ENCODE measurements around the gene TTYH1.

TTYH1 gene

GRCh38 chr19:54454781-54455675 lies 39.8 kb downstream of the TTYH1 start:
- TF ChIP-seq CTCF (IDR thresholded peaks at IDR 0.05) = no peak
- H3K27me3 ChIP-seq = no peaks in the 10 kb centered on the region
- no peak overlapping the region for H3K27ac ChIP-seq
- no peaks in the 10 kb centered on the region for H3K9me3 ChIP-seq
- peaks cover 13 to 17% of the 10 kb centered on the region in 2 experiments for H3K4me1 ChIP-seq (ENCODE audit: control insufficient read depth in 1 of 2, insufficient read depth in 1 of 2, low read depth in 1 of 2, low read length in 1 of 2)
- H3K4me3 ChIP-seq (ENCODE audit: low read depth in 1 of 2, low read length in 1 of 2) = no peak overlapping the region
- peaks cover 91% of the 10 kb centered on the region for H3K36me3 ChIP-seq

GRCh38 chr19:54455786-54456422 lies 40.6 kb downstream of the TTYH1 start:
- H3K27me3 ChIP-seq = no peaks in the 10 kb centered on the region

GRCh38 chr19:54456423-54457373 lies 41.4 kb downstream of the TTYH1 start:
- no peak for TF ChIP-seq CTCF (IDR thresholded peaks at IDR 0.05)
- H3K4me1 ChIP-seq (ENCODE audit: control insufficient read depth in 1 of 2, insufficient read depth in 1 of 2, low read depth in 1 of 2, low read length in 1 of 2) = no peaks in the 10 kb centered on the region

More at GRCh38 chr19:54455786-54456422, 40.6 kb downstream of the TTYH1 start:
- Histone ChIP-seq H3K4me1 (ENCODE audit: control insufficient read depth in 1 of 2, insufficient read depth in 1 of 2, low read depth in 1 of 2, low read length in 1 of 2) (peaks cover 5 to 8% of the 10 kb centered on the region in 2 experiments), H3K9me3 (no peaks in the 10 kb centered on the region), H3K36me3 (peaks cover 100% of the 10 kb centered on the region), H3K4me3 (ENCODE audit: low read depth in 1 of 2, low read length in 1 of 2) (no peak overlapping the region), H3K27ac (no peak overlapping the region)
- TF ChIP-seq CTCF (IDR thresholded peaks at IDR 0.05) = no peak

GRCh38 chr19:54457773-54458647 lies 42.7 kb downstream of the TTYH1 start:
- H3K4me1 ChIP-seq (ENCODE audit: control insufficient read depth in 1 of 2, insufficient read depth in 1 of 2, low read depth in 1 of 2, low read length in 1 of 2) = peaks cover 10 to 12% of the 10 kb centered on the region in 2 experiments
- peaks cover 3% of the 10 kb centered on the region for H3K27me3 ChIP-seq
- no peak for TF ChIP-seq CTCF (IDR thresholded peaks at IDR 0.05)
- no peak overlapping the region for H3K4me3 ChIP-seq (ENCODE audit: low read depth in 1 of 2, low read length in 1 of 2)
- no peak overlapping the region for H3K27ac ChIP-seq
- H3K36me3 ChIP-seq = peaks cover 96% of the 10 kb centered on the region
- no peaks in the 10 kb centered on the region for H3K9me3 ChIP-seq

More at GRCh38 chr19:54456423-54457373, 41.4 kb downstream of the TTYH1 start:
- Histone ChIP-seq H3K27me3 (no peaks in the 10 kb centered on the region), H3K4me3 (ENCODE audit: low read depth in 1 of 2, low read length in 1 of 2) (no peak overlapping the region), H3K36me3 (peaks cover 100% of the 10 kb centered on the region), H3K27ac (no peak overlapping the region), H3K9me3 (no peaks in the 10 kb centered on the region)

Measured in neutrophil (primary cell).